Measurements from ENCODE around the gene ODF4. TPM values are rescaled to one million over a fixed set of nuclear protein-coding genes. Genes with fewer than 3 reads are reported as not detected.

The ODF4 gene
- total RNA-seq, 1 experiment from 2014 or later, result not detected

DNA sequence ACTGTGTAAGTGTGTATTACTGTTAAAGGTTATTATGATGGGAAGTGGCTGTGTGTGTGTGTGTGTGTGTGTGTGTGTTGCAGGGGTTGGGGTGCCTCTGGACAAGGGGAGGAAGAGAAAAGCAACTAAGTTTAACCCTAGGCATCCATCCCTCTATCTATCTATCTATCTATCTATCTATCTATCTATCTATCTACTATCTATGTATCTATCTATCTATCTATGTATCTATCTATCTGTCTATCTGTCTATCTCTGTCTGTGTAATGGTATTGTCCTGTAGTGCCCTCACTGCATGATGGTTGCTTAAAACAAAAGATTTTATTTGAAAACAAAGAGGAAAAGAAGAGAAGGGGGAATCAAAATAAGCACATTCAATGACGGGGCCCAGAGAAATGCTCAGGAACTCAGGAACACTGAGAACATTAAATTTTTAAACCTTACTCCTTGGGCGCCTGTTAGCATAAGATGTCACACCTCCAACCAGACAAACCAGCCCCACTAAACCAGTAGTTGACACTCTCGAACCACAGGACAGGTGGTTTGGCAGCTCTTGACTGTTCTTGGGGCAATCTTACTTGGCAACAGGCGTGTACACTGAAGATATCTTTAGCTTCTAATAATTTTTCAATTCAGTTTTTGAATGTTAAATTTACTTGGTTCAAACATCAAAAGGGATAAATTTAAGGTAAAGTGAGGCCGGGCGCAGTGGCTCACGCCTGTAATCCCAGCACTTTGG lies 48.4 kb downstream of the ODF4 start:
- H3K27ac ChIP-seq (ENCODE audit: low read length), result no peak overlapping the region
- TF ChIP-seq EZH2 (IDR thresholded peaks at IDR 0.05; ENCODE audit: low read length, unreplicated experiment) (no peak), EZH2phosphoT487 (IDR thresholded peaks at IDR 0.05; ENCODE audit: borderline replicate concordance, low read length) (no peak), CTCF (conservative IDR thresholded peaks at IDR 0.05; ENCODE audit: low read depth, low read length) (no peak)
- H3K4me2 ChIP-seq (ENCODE audit: low read length), result no peak overlapping the region
- H3K9me2 ChIP-seq (replicated peaks; ENCODE audit: low read length), result no peaks in the 10 kb centered on the region
- no peaks in the 10 kb centered on the region; the same call in 1 of the 2 replicates for H3K36me3 ChIP-seq (ENCODE audit: low read depth, low read length)
- CTCF ChIA-PET, result no interaction called here
- no peak overlapping the region for H3K4me3 ChIP-seq (ENCODE audit: low read length)
- no TSS peak for BruUV-seq (replicated peaks)
- H3F3A ChIP-seq (ENCODE audit: low read length, unreplicated experiment), result no peaks in the 10 kb centered on the region
- DNase-seq (no peak), ATAC-seq (no peak)
- H4K20me1 ChIP-seq (ENCODE audit: low read length), result no peaks in the 10 kb centered on the region
- no peaks in the 10 kb centered on the region for H3K9me3 ChIP-seq (ENCODE audit: low read length)
- H3K4me1 ChIP-seq (ENCODE audit: insufficient read depth, low read length), result peaks cover 13% of the 10 kb centered on the region
- H3K79me2 ChIP-seq (ENCODE audit: low read length), result peaks cover 7% of the 10 kb centered on the region; the same call in 1 of the 2 replicates
- no peak overlapping the region for H2AFZ ChIP-seq (ENCODE audit: low read length)
- intact Hi-C loops (cut with micrococcal nuclease), result no loop called here
- POLR2A ChIA-PET (ENCODE audit: unreplicated experiment), result no interaction called here
- no peaks in the 10 kb centered on the region for H3K27me3 ChIP-seq (ENCODE audit: low read length)
- no peak overlapping the region for H3K9ac ChIP-seq (ENCODE audit: low read length)

GRCh38 chr17:8391711-8392110 lies 52.1 kb downstream of the ODF4 start:
- no peaks in the 10 kb centered on the region for H3K9me3 ChIP-seq (ENCODE audit: low read length)
- no peaks in the 10 kb centered on the region for H3K9me2 ChIP-seq (replicated peaks; ENCODE audit: low read length)
- no peaks in the 10 kb centered on the region for H4K20me1 ChIP-seq (ENCODE audit: low read length)
- H3K27me3 ChIP-seq (ENCODE audit: low read length), result no peaks in the 10 kb centered on the region
- H3K4me3 ChIP-seq (ENCODE audit: low read length), result no peak overlapping the region
- no peak overlapping the region for H2AFZ ChIP-seq (ENCODE audit: low read length)
- POLR2A ChIA-PET (ENCODE audit: unreplicated experiment), result interaction anchor here (0.6 kb wide), 1 partner anchor 8 kb away, joined by 3 read pairs; no protein-coding TSS in a partner anchor
- BruUV-seq (replicated peaks), result no TSS peak
- no peaks in the 10 kb centered on the region for H3K79me2 ChIP-seq (ENCODE audit: low read length)
- H3K27ac ChIP-seq (ENCODE audit: low read length), result no peak overlapping the region
- DNase-seq (peak; percentile 16), ATAC-seq (no peak)
- TF ChIP-seq EZH2 (IDR thresholded peaks at IDR 0.05; ENCODE audit: low read length, unreplicated experiment), result no peak
- no peak for TF ChIP-seq EZH2phosphoT487 (IDR thresholded peaks at IDR 0.05; ENCODE audit: borderline replicate concordance, low read length)
- no peak for TF ChIP-seq CTCF (conservative IDR thresholded peaks at IDR 0.05; ENCODE audit: low read depth, low read length)
- H3K9ac ChIP-seq (ENCODE audit: low read length), result no peak overlapping the region
- no peak overlapping the region for H3K4me2 ChIP-seq (ENCODE audit: low read length)
- CTCF ChIA-PET, result no interaction called here
- no peaks in the 10 kb centered on the region for H3F3A ChIP-seq (ENCODE audit: low read length, unreplicated experiment)
- H3K4me1 ChIP-seq (ENCODE audit: insufficient read depth, low read length), result peaks cover 11% of the 10 kb centered on the region
- intact Hi-C loops (cut with micrococcal nuclease), result no loop called here
- no peaks in the 10 kb centered on the region for H3K36me3 ChIP-seq (ENCODE audit: low read depth, low read length)

- Histone ChIP-seq H2AFZ (ENCODE audit: low read length) (no peak overlapping the region), H3F3A (ENCODE audit: low read length, unreplicated experiment) (no peaks in the 10 kb centered on the region), H3K27ac (ENCODE audit: low read length) (no peak overlapping the region), H3K9me3 (ENCODE audit: low read length) (no peaks in the 10 kb centered on the region), H3K79me2 (ENCODE audit: low read length) (no peaks in the 10 kb centered on the region), H3K4me2 (ENCODE audit: low read length) (no peak overlapping the region), H3K4me3 (ENCODE audit: low read length) (no peak overlapping the region), H3K9me2 (replicated peaks; ENCODE audit: low read length) (no peaks in the 10 kb centered on the region), H3K27me3 (ENCODE audit: low read length) (no peaks in the 10 kb centered on the region), H3K9ac (ENCODE audit: low read length) (no peak overlapping the region), H3K4me1 (ENCODE audit: insufficient read depth, low read length) (peaks cover 11% of the 10 kb centered on the region), H3K36me3 (ENCODE audit: low read depth, low read length) (no peaks in the 10 kb centered on the region), H4K20me1 (ENCODE audit: low read length) (no peaks in the 10 kb centered on the region)
- no peak for ATAC-seq
- DNase-seq, result no peak
- intact Hi-C loops (cut with micrococcal nuclease), result no loop called here
- TF ChIP-seq EZH2 (IDR thresholded peaks at IDR 0.05; ENCODE audit: low read length, unreplicated experiment) (no peak), CTCF (conservative IDR thresholded peaks at IDR 0.05; ENCODE audit: low read depth, low read length) (no peak), EZH2phosphoT487 (IDR thresholded peaks at IDR 0.05; ENCODE audit: borderline replicate concordance, low read length) (no peak)
- no TSS peak for BruUV-seq (replicated peaks)
- ChIA-PET POLR2A (ENCODE audit: unreplicated experiment) (interaction anchor here (0.6 kb wide), 1 partner anchor 8 kb away, joined by 3 read pairs; no protein-coding TSS in a partner anchor), CTCF (interaction anchor here (0.5 kb wide), 1 partner anchor 17 kb away, joined by 8 read pairs; no protein-coding TSS in a partner anchor)
Observed at GRCh38 chr17:8392274-8392673, 52.6 kb downstream of the ODF4 start.
